PFSK-1 (cell line): ENCODE results near the gene DDHD1.

Experiments used
- FOXP2 ChIP-seq: optimal IDR thresholded peaks from 2 replicates; pipeline ENCODE3; 2011; ENCODE audit warnings: borderline replicate concordance, control low read depth, inconsistent platforms; ENCODE audit not compliant: insufficient read depth; ENCODE audit errors: extremely low read length, extremely low read depth
- POLR2AphosphoS5 ChIP-seq: IDR thresholded peaks from 2 replicates; pipeline ENCODE4 v1.6.1; 2012; ENCODE audit warnings: low read depth, mild to moderate bottlenecking, control low read depth, low read length, moderate library complexity
- REST ChIP-seq, 2 experiments: IDR thresholded peaks; 2 replicates each; pipeline versions ENCODE4 v1.6.1 to v1.8.0; 2011 to 2012; ENCODE audit warnings: low read depth in 2 of 2, low read length in 2 of 2, control low read depth in 1 of 2, inconsistent platforms in 1 of 2, mild to moderate bottlenecking in 1 of 2, moderate library complexity in 1 of 2; ENCODE audit not compliant: insufficient read depth in 1 of 2
- SIN3A ChIP-seq: IDR thresholded peaks from 2 replicates; pipeline ENCODE4 v1.6.1; 2012; ENCODE audit warnings: mild to moderate bottlenecking, low read length, moderate library complexity, borderline replicate concordance; ENCODE audit not compliant: insufficient read depth
- TAF1 ChIP-seq: IDR thresholded peaks from 2 replicates; pipeline ENCODE4 v1.6.1; 2012; ENCODE audit warnings: low read length, control low read depth, borderline replicate concordance; ENCODE audit not compliant: insufficient read depth

Gene DDHD1

DNA sequence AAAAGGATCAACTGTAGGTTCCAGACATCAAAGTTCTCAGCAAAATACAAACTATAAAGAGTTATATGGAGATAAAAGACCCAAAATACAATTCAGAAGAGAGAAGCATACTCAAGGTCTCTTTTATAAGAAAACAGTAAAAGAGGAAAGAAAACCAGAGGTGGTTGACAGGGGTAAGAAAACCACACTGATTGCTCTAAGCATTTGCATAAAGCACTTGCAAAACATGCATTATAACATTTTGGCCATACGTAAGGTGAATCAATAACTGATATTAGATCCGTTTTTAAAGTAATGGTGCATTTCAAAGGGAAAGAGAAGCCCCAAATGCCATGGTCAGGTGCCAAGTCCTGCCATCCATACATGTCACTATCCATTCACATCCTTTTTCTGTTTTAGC is 5.9 kb downstream of the DDHD1 start:
- TF ChIP-seq POLR2AphosphoS5 (no peak), TAF1 (no peak), SIN3A (no peak), REST (IDR thresholded peaks at IDR 0.05; ENCODE audit: insufficient read depth in 1 of 2, low read depth in 2 of 2, low read length in 2 of 2) (no peak), FOXP2 (no peak)

DNA sequence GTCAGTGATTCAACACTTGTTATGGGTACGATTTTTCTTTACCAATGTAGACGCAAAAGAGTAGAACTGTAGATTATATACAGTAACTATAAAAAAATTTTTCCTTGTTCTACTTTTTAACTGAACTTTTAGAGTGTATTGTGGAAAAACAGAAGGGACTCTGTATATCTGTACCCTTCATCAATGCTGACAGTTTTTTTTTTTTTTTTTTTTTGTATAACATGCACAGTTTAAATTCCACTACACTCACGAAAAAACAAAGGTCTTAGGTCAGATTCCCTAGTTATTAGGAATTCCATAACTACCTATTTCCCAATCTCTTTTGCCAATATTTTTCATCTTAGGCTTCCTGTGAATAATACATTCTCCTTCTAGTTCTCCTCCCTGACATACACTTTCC is 6.4 kb downstream of the DDHD1 start:
- TF ChIP-seq REST (IDR thresholded peaks at IDR 0.05; ENCODE audit: insufficient read depth in 1 of 2, low read depth in 2 of 2, low read length in 2 of 2) = no peak
- no peak for TF ChIP-seq POLR2AphosphoS5
- TF ChIP-seq SIN3A = no peak
- TF ChIP-seq FOXP2 = no peak
- TF ChIP-seq TAF1 = no peak

DNA sequence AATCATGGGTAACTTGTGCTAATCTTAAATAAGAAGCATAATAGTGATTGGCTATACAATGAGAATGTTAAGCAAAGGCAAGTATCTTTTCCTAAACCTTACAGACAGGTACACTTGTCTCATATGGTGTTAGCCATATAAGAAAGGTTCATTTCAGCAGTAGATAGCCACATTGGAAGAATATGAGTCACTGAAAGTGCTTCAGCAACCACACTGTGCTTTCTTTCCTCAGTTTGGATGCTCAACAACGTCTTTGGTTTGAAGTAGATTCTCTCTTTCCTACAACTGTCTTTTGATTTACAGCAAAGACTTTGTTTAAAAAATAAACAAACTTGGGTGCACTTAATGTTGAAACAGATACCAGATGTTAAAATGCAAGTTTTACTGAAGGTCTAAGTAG is 8.9 kb downstream of the DDHD1 start:
- TF ChIP-seq FOXP2 (no peak), TAF1 (no peak)

GRCh38 chr14:53140585-53140984 is 12.5 kb downstream of the DDHD1 start:
- TF ChIP-seq TAF1 (no peak), POLR2AphosphoS5 (no peak), FOXP2 (no peak), SIN3A (no peak), REST (IDR thresholded peaks at IDR 0.05; ENCODE audit: insufficient read depth in 1 of 2, low read depth in 2 of 2, low read length in 2 of 2) (no peak)

- TF ChIP-seq FOXP2 = no peak
- no peak for TF ChIP-seq REST (IDR thresholded peaks at IDR 0.05; ENCODE audit: insufficient read depth in 1 of 2, low read depth in 2 of 2, low read length in 2 of 2)
- TF ChIP-seq TAF1 = no peak
- TF ChIP-seq SIN3A = no peak
- TF ChIP-seq POLR2AphosphoS5 = no peak
Measured at GRCh38 chr14:53137568-53138203, 15.4 kb downstream of the DDHD1 start.
